Effector memory CD8-positive, alpha-beta T cell (primary cell): ENCODE measurements around the gene SMC1B.

Experiments used
- ATAC-seq: fragments of 150-1000 bp; cut with Tn5 transposase; replicated peaks from 2 replicates; pipeline ENCODE4 v1.10.0; 2021; ENCODE audit warnings: mild to moderate bottlenecking, moderate library complexity
- DNase-seq, 3 experiments: peaks; one replicate each; pipeline ENCODE4 v3.0.0; 2021
- H3K27ac Mint-ChIP-seq, 2 donors: one replicate each; pipeline ENCODE4 v1.8.0; 2022; ENCODE audit warnings: mild to moderate bottlenecking in 2 of 2, mixed read lengths in 2 of 2, moderate library complexity in 2 of 2
- H3K27me3 Mint-ChIP-seq, 2 donors: one replicate each; pipeline ENCODE4 v1.8.0; 2022; ENCODE audit warnings: mixed read lengths in 2 of 2
- H3K36me3 Mint-ChIP-seq: one replicate; pipeline ENCODE4 v1.8.0; 2022; ENCODE audit warnings: mild to moderate bottlenecking, moderate library complexity, mixed read lengths; ENCODE audit not compliant: insufficient read depth
- H3K4me1 Mint-ChIP-seq, 2 donors: one replicate each; pipeline ENCODE4 v1.8.0; 2022; ENCODE audit warnings: low read depth in 2 of 2, mixed read lengths in 2 of 2
- H3K4me3 Mint-ChIP-seq, 2 donors: one replicate each; pipeline ENCODE4 v1.8.0; 2022; ENCODE audit warnings: mild to moderate bottlenecking in 2 of 2, mixed read lengths in 2 of 2, moderate library complexity in 2 of 2
- H3K9me3 Mint-ChIP-seq, 2 donors: one replicate each; pipeline ENCODE4 v1.8.0; 2022; ENCODE audit warnings: mixed read lengths in 2 of 2

The SMC1B gene

GRCh38 chr22:45422237-45422983 lies 9.0 kb upstream of the SMC1B start:
- DNase-seq, result no peak
- Mint-ChIP-seq H3K4me3 (no peak overlapping the region), H3K9me3 (peaks cover 0 to 2% of the 10 kb centered on the region in 2 donors), H3K36me3 (no peaks in the 10 kb centered on the region), H3K27ac (peak overlapping the region in 1 of 2 donors; percentile 38), H3K4me1 (peaks cover 0 to 1% of the 10 kb centered on the region in 2 donors), H3K27me3 (peaks cover 0 to 24% of the 10 kb centered on the region in 2 donors)
- ATAC-seq, result no peak

- peaks cover 0 to 16% of the 10 kb centered on the region in 2 donors for H3K27me3 Mint-ChIP-seq
- DNase-seq, result no peak
- H3K4me1 Mint-ChIP-seq, result peaks cover 0 to 1% of the 10 kb centered on the region in 2 donors
- H3K4me3 Mint-ChIP-seq, result no peak overlapping the region
- no peaks in the 10 kb centered on the region for H3K9me3 Mint-ChIP-seq
- peak overlapping the region in 1 of 2 donors; percentile 38 for H3K27ac Mint-ChIP-seq
- ATAC-seq, result no peak
- H3K36me3 Mint-ChIP-seq, result no peaks in the 10 kb centered on the region
These were observed 8.1 kb upstream of the SMC1B start for GRCh38 chr22:45421349-45422055.

- H3K4me1 Mint-ChIP-seq, result peaks cover 0 to 1% of the 10 kb centered on the region in 2 donors
- H3K9me3 Mint-ChIP-seq, result no peaks in the 10 kb centered on the region
- peaks cover 2% of the 10 kb centered on the region for H3K36me3 Mint-ChIP-seq
- ATAC-seq, result no peak
- H3K27me3 Mint-ChIP-seq, result peaks cover 0 to 9% of the 10 kb centered on the region in 2 donors
- H3K4me3 Mint-ChIP-seq, result no peak overlapping the region
- H3K27ac Mint-ChIP-seq, result peak overlapping the region in 1 of 2 donors; percentile 5
- DNase-seq, result no peak
These were observed 7.1 kb upstream of the SMC1B start for GRCh38 chr22:45420539-45420938.

GRCh38 chr22:45420011-45420410 lies 6.6 kb upstream of the SMC1B start:
- H3K27ac Mint-ChIP-seq, result no peak overlapping the region
- no peak for ATAC-seq
- H3K36me3 Mint-ChIP-seq, result peaks cover 3% of the 10 kb centered on the region

GRCh38 chr22:45418770-45419138 lies 5.4 kb upstream of the SMC1B start:
- H3K4me1 Mint-ChIP-seq, result peaks cover 1 to 4% of the 10 kb centered on the region in 2 donors
- ATAC-seq, result no peak
- peak overlapping the region in 1 of 2 donors; percentile 20 for H3K27ac Mint-ChIP-seq
- H3K9me3 Mint-ChIP-seq, result no peaks in the 10 kb centered on the region
- peaks cover 3% of the 10 kb centered on the region for H3K36me3 Mint-ChIP-seq
- DNase-seq, result no peak
- H3K27me3 Mint-ChIP-seq, result peaks cover 0 to 9% of the 10 kb centered on the region in 2 donors
- H3K4me3 Mint-ChIP-seq, result no peak overlapping the region

More at GRCh38 chr22:45420011-45420410, 6.6 kb upstream of the SMC1B start:
- Mint-ChIP-seq H3K27me3 (peaks cover 0 to 9% of the 10 kb centered on the region in 2 donors), H3K4me1 (peaks cover 0 to 1% of the 10 kb centered on the region in 2 donors), H3K4me3 (no peak overlapping the region), H3K9me3 (no peaks in the 10 kb centered on the region)
- DNase-seq, result no peak

- Mint-ChIP-seq H3K36me3 (peaks cover 3% of the 10 kb centered on the region), H3K4me1 (peaks cover 5 to 8% of the 10 kb centered on the region in 2 donors), H3K4me3 (no peak overlapping the region), H3K27me3 (peaks cover 0 to 9% of the 10 kb centered on the region in 2 donors), H3K27ac (no peak overlapping the region), H3K9me3 (no peaks in the 10 kb centered on the region)
- ATAC-seq (no peak), DNase-seq (no peak)
These were observed 4.8 kb upstream of the SMC1B start for GRCh38 chr22:45418056-45418769.

GRCh38 chr22:45413013-45413367 lies 409 bp downstream of the SMC1B start:
- H3K4me3 Mint-ChIP-seq, result peak overlapping the region; percentile 60 to 69
- ATAC-seq, result no peak
- H3K4me1 Mint-ChIP-seq, result peaks cover 5 to 6% of the 10 kb centered on the region in 2 donors
- H3K9me3 Mint-ChIP-seq, result no peaks in the 10 kb centered on the region
- H3K27ac Mint-ChIP-seq, result no peak overlapping the region
- H3K36me3 Mint-ChIP-seq, result peaks cover 3% of the 10 kb centered on the region
- DNase-seq, result no peak
- H3K27me3 Mint-ChIP-seq, result no peaks in the 10 kb centered on the region

GRCh38 chr22:45407793-45408192 lies 5.6 kb downstream of the SMC1B start:
- no peaks in the 10 kb centered on the region for H3K36me3 Mint-ChIP-seq
- H3K27me3 Mint-ChIP-seq, result peaks cover 13% of the 10 kb centered on the region in 2 donors
- no peak overlapping the region for H3K4me3 Mint-ChIP-seq
- H3K27ac Mint-ChIP-seq, result no peak overlapping the region
- H3K4me1 Mint-ChIP-seq, result no peaks in the 10 kb centered on the region
- ATAC-seq, result no peak
- no peaks in the 10 kb centered on the region for H3K9me3 Mint-ChIP-seq
- DNase-seq, result no peak

GRCh38 chr22:45402466-45402985 lies 10.9 kb downstream of the SMC1B start:
- Mint-ChIP-seq H3K27me3 (peaks cover 13 to 17% of the 10 kb centered on the region in 2 donors), H3K27ac (no peak overlapping the region), H3K9me3 (no peaks in the 10 kb centered on the region), H3K4me1 (no peaks in the 10 kb centered on the region), H3K36me3 (peaks cover 2% of the 10 kb centered on the region), H3K4me3 (no peak overlapping the region)
- no peak for ATAC-seq
- DNase-seq, result no peak

GRCh38 chr22:45399712-45400445 lies 13.5 kb downstream of the SMC1B start:
- no peaks in the 10 kb centered on the region for H3K9me3 Mint-ChIP-seq
- H3K27ac Mint-ChIP-seq, result no peak overlapping the region
- H3K4me3 Mint-ChIP-seq, result no peak overlapping the region
- H3K4me1 Mint-ChIP-seq, result no peaks in the 10 kb centered on the region
- peaks cover 4 to 24% of the 10 kb centered on the region in 2 donors for H3K27me3 Mint-ChIP-seq
- peaks cover 2% of the 10 kb centered on the region for H3K36me3 Mint-ChIP-seq
- no peak for DNase-seq
- ATAC-seq, result no peak

- ATAC-seq (no peak), DNase-seq (no peak)
- no peaks in the 10 kb centered on the region for H3K9me3 Mint-ChIP-seq
- H3K4me1 Mint-ChIP-seq, result no peaks in the 10 kb centered on the region
- H3K27me3 Mint-ChIP-seq, result peaks cover 0 to 16% of the 10 kb centered on the region in 2 donors
- H3K36me3 Mint-ChIP-seq, result peaks cover 2% of the 10 kb centered on the region
- H3K4me3 Mint-ChIP-seq, result no peak overlapping the region
- no peak overlapping the region for H3K27ac Mint-ChIP-seq
These were observed 15.2 kb downstream of the SMC1B start for GRCh38 chr22:45398214-45398613.

- H3K27ac Mint-ChIP-seq, result peak overlapping the region in 1 of 2 donors; percentile 51
- H3K36me3 Mint-ChIP-seq, result peaks cover 2% of the 10 kb centered on the region
- H3K4me3 Mint-ChIP-seq, result no peak overlapping the region
- ATAC-seq (peak; percentile 49), DNase-seq (no peak)
- no peaks in the 10 kb centered on the region for H3K9me3 Mint-ChIP-seq
- H3K4me1 Mint-ChIP-seq, result no peaks in the 10 kb centered on the region
- peaks cover 0 to 16% of the 10 kb centered on the region in 2 donors for H3K27me3 Mint-ChIP-seq
These were observed 15.6 kb downstream of the SMC1B start for GRCh38 chr22:45397806-45398205.

- Mint-ChIP-seq H3K4me1 (no peaks in the 10 kb centered on the region), H3K9me3 (no peaks in the 10 kb centered on the region), H3K4me3 (no peak overlapping the region), H3K36me3 (no peaks in the 10 kb centered on the region), H3K27ac (no peak overlapping the region), H3K27me3 (peaks cover 6 to 30% of the 10 kb centered on the region in 2 donors)
- DNase-seq (no peak), ATAC-seq (no peak)
These were observed 23.9 kb downstream of the SMC1B start for GRCh38 chr22:45389546-45389945.
